ENCODE results near the gene PIGN. TPM values are rescaled to one million over a fixed set of nuclear protein-coding genes. Genes with fewer than 3 reads are reported as not detected.

The PIGN gene
- total and polyA plus RNA-seq, 2 donors (not counting 3 experiments of a cell fraction or from before 2014, with no cell fraction given) = 13.7 to 26.1 TPM

GRCh38 chr18:62119884-62120283 lies 67.0 kb downstream of the PIGN start:
- Histone ChIP-seq H3K9me3 (replicated peaks; ENCODE audit: control insufficient read depth, insufficient read depth, low read length) (no peaks in the 10 kb centered on the region), H3K4me3 (replicated peaks in 1 of 3; ENCODE audit: insufficient read depth in 1 of 3, low read depth in 1 of 3, low read length in 3 of 3) (no peak overlapping the region), H3K79me2 (ENCODE audit: control insufficient read depth, insufficient read depth, low read length) (no peaks in the 10 kb centered on the region), H2AFZ (ENCODE audit: low read depth, low read length) (no peak overlapping the region), H3K9me1 (replicated peaks; ENCODE audit: control insufficient read depth, extremely low read depth, insufficient read depth, low read length) (no peaks in the 10 kb centered on the region), H3K27me3 (ENCODE audit: control insufficient read depth in 2 of 2, insufficient read depth in 2 of 2, low read length in 2 of 2) (no peaks in the 10 kb centered on the region), H3K36me3 (ENCODE audit: control insufficient read depth in 2 of 2, extremely low read depth in 1 of 2, insufficient read depth in 2 of 2, low read length in 2 of 2) (no peaks in the 10 kb centered on the region), H3K4me1 (ENCODE audit: control insufficient read depth, extremely low read depth, insufficient read depth, low read length) (peaks cover 7% of the 10 kb centered on the region), H4K20me1 (replicated peaks; ENCODE audit: control insufficient read depth, extremely low read depth, insufficient read depth, low read length) (no peaks in the 10 kb centered on the region), H3K9ac (replicated peaks; ENCODE audit: extremely low read depth, insufficient read depth, low read length) (no peak overlapping the region), H3K27ac (ENCODE audit: insufficient read depth, low read depth, low read length) (no peak overlapping the region), H3K4me2 (ENCODE audit: insufficient read depth, low read length) (no peak overlapping the region)
- ChIA-PET CTCF (interaction anchor here (2.3 kb wide), 1 partner anchor 13 kb away, joined by 9 read pairs; no protein-coding TSS in a partner anchor), POLR2A (no interaction called here)
- no peak for DNase-seq (ENCODE audit: low read depth, low spot score)
- TF ChIP-seq GATA2 (IDR thresholded peaks at IDR 0.05; ENCODE audit: insufficient read depth, insufficient read length, low read depth, low read length) (no peak), EZH2 (IDR thresholded peaks at IDR 0.05; ENCODE audit: borderline replicate concordance, low read depth, low read length, severe bottlenecking) (no peak), FOS (IDR thresholded peaks at IDR 0.05; ENCODE audit: borderline replicate concordance, insufficient read depth, low read length) (no peak), MYC (IDR thresholded peaks at IDR 0.05; ENCODE audit: low read depth, low read length) (no peak), MAX (IDR thresholded peaks at IDR 0.05; ENCODE audit: insufficient read depth, insufficient read length) (no peak), CTCF (IDR thresholded peaks at IDR 0.05; ENCODE audit: extremely low read depth in 1 of 2, insufficient read depth in 1 of 2, low read depth in 1 of 2, low read length in 2 of 2) (no peak), POLR2AphosphoS5 (IDR thresholded peaks at IDR 0.05; ENCODE audit: insufficient read depth, low read depth, low read length) (no peak), JUN (IDR thresholded peaks at IDR 0.05; ENCODE audit: borderline replicate concordance, insufficient read depth, insufficient read length, low read depth) (no peak), POLR2A (IDR thresholded peaks at IDR 0.05; ENCODE audit: low read depth, low read length) (no peak)
- FAIRE-seq = no peak
- intact Hi-C loops (cut with micrococcal nuclease) = loop anchor here (10.0 kb wide), 1 partner anchor 285 kb away; no protein-coding TSS in a partner anchor
- dilution Hi-C loops (cut with MboI; ENCODE audit: extremely low pct_ligation_motif_present, low sequenced_read_pairs) = no loop called here
- no TSS peak for BruUV-seq (replicated peaks)

All from endothelial cell of umbilical vein (primary cell).